K562 (cell line): Measurements from ENCODE around the gene SIRT7. TPM values are rescaled to one million over a fixed set of nuclear protein-coding genes. Genes with fewer than 3 reads are reported as not detected.

Experiments
- CBX2 ChIP-seq: fragments of 200-600 bp; sonication (generic); IDR thresholded peaks from one replicate; pipeline ENCODE4 v1.6.1; 2012; ENCODE audit warnings: mild to moderate bottlenecking, low read length, inconsistent platforms; ENCODE audit not compliant: insufficient read depth, poor library complexity, severe bottlenecking
- CBX8 ChIP-seq: fragments of 200-600 bp; sonication (generic); IDR thresholded peaks from 2 replicates; pipeline ENCODE4 v1.6.1; 2012; ENCODE audit warnings: borderline replicate concordance, mixed run types, low read depth, mild to moderate bottlenecking, moderate library complexity, mixed read lengths, low read length, control low read depth, inconsistent platforms; ENCODE audit not compliant: poor library complexity, severe bottlenecking; ENCODE audit errors: extremely low read depth
- FOXM1 ChIP-seq, 2 experiments: fragments of 450-650 bp in 1 of 2; sonication (generic) in 1 of 2; formaldehyde crosslinking in 1 of 2; IDR thresholded peaks; 2 replicates each; pipeline versions ENCODE4 v1.6.1 to v1.9.0; 2017 to 2022; ENCODE audit warnings: low read depth in 2 of 2, mild to moderate bottlenecking in 2 of 2, missing genetic modification reagents in 1 of 2, moderate library complexity in 1 of 2
- IRF1 ChIP-seq: sonication (generic); formaldehyde crosslinking; IDR thresholded peaks from 2 replicates; pipeline ENCODE4 v1.8.0; 2022; ENCODE audit warnings: missing genetic modification reagents, mild to moderate bottlenecking, borderline replicate concordance
- LCOR ChIP-seq: sonication (generic); formaldehyde crosslinking; IDR thresholded peaks from 2 replicates; pipeline ENCODE4 v1.8.0; 2022; ENCODE audit warnings: mild to moderate bottlenecking, missing genetic modification reagents
- MIER1 ChIP-seq: fragments of 450-650 bp; IDR thresholded peaks from 2 replicates; pipeline ENCODE4 v1.6.1; 2016; ENCODE audit warnings: antibody characterized with exemption, mild to moderate bottlenecking, low read depth
- NFIC ChIP-seq: fragments of 450-650 bp; IDR thresholded peaks from 2 replicates; pipeline ENCODE4 v1.6.1; 2017; ENCODE audit warnings: mild to moderate bottlenecking, inconsistent platforms
- PATZ1 ChIP-seq: fragments of 250-450 bp; sonication (Bioruptor Pico); IDR thresholded peaks from 2 replicates; pipeline ENCODE4 v1.5.0; 2020; ENCODE audit warnings: mild to moderate bottlenecking, borderline replicate concordance
- PCBP2 ChIP-seq: fragments of 200-400 bp; formaldehyde crosslinking; IDR thresholded peaks from 2 replicates; pipeline ENCODE4 v1.6.1; 2018; ENCODE audit warnings: low read length, low read depth, mild to moderate bottlenecking, moderate library complexity; ENCODE audit not compliant: poor library complexity, severe bottlenecking
- POLR2AphosphoS2 ChIP-seq: IDR thresholded peaks from 2 replicates; pipeline ENCODE4 v1.6.1; 2012; ENCODE audit warnings: low read length, improper control_type of control experiment
- SNRNP70 ChIP-seq: fragments of 200-400 bp; formaldehyde crosslinking; optimal IDR thresholded peaks from 2 replicates; pipeline ENCODE3; 2017; ENCODE audit warnings: low read depth, low read length
- TCF7L2 ChIP-seq: fragments of 150-350 bp; IDR thresholded peaks from 2 replicates; pipeline ENCODE4 v1.6.1; 2016; ENCODE audit warnings: low read depth, mild to moderate bottlenecking, low read length, moderate library complexity
- TEAD1 ChIP-seq, 2 experiments: fragments of 450-650 bp in 1 of 2; sonication (generic) in 1 of 2; formaldehyde crosslinking; IDR thresholded peaks; 2 replicates each; pipeline versions ENCODE4 v1.4.0 to v1.8.0; 2020 to 2022; ENCODE audit warnings: mild to moderate bottlenecking in 2 of 2, missing genetic modification reagents in 1 of 2
- U2AF1 ChIP-seq: fragments of 200-400 bp; formaldehyde crosslinking; optimal IDR thresholded peaks from 2 replicates; pipeline ENCODE3; 2017; ENCODE audit warnings: mild to moderate bottlenecking, low read depth, low read length, moderate library complexity
- ZBTB33 ChIP-seq: sonication (generic); formaldehyde crosslinking; IDR thresholded peaks from 2 replicates; pipeline ENCODE4 v1.8.1; 2023; ENCODE audit warnings: mild to moderate bottlenecking, missing genetic modification reagents
- ZFX ChIP-seq: sonication (generic); formaldehyde crosslinking; IDR thresholded peaks from 2 replicates; pipeline ENCODE4 v1.8.0; 2022; ENCODE audit warnings: mild to moderate bottlenecking, missing genetic modification reagents, moderate library complexity
- ZNF3 ChIP-seq: fragments of 250-450 bp; sonication (Bioruptor Pico); IDR thresholded peaks from 2 replicates; pipeline ENCODE4 v1.5.0; 2021; ENCODE audit warnings: mild to moderate bottlenecking, moderate library complexity
- ZNF639 ChIP-seq, 2 experiments: fragments of 200-800 bp in 1 of 2; sonication (Bioruptor generic) in 1 of 2; sonication (generic) in 1 of 2; formaldehyde crosslinking in 1 of 2; IDR thresholded peaks in 1 of 2; conservative IDR thresholded peaks in 1 of 2; 2 replicates each; pipeline versions ENCODE4 v1.5.0 to v1.6.1; 2016 to 2020; ENCODE audit warnings: missing compliant biosample characterization in 1 of 2, missing genetic modification characterization in 1 of 2, missing genetic modification reagents in 1 of 2
- polyA plus RNA-seq, 8 experiments: library from polyadenylated mRNA; depleted of rRNA in 4 of 8; stranded (reverse) in 5 of 8; unstranded in 3 of 8; fragments of >200 nt; fragmentation: Nextera tagmentation in 2 of 8; fragmentation: Illumina TruSeq in 1 of 8; extraction: Ambion mirVana in 2 of 8; extraction: Trizol in 1 of 8; gene quantifications; 2 replicates each; pipeline versions ENCODE4 v1.2.1 to v1.2.3, GENCODE V29; 2011 to 2014; ENCODE audit warnings: inconsistent platforms in 1 of 8, missing spikeins in 1 of 8
- total RNA-seq, 7 experiments: library from RNA; depleted of rRNA in 6 of 7; stranded (reverse); fragments of >200 nt in 6 of 7; fragmentation: Illumina TruSeq in 2 of 7; extraction: Trizol in 2 of 7; gene quantifications; 2 replicates each; pipeline versions ENCODE4 v1.2.1 to v1.2.3, GENCODE V29; 2011 to 2021; ENCODE audit warnings: low replicate concordance in 1 of 7
- TF ChIP-seq, protein P1 (sequence below): sonication (generic); formaldehyde crosslinking; IDR thresholded peaks from 2 replicates; pipeline ENCODE4 v1.8.0; 2022; ENCODE audit warnings: mild to moderate bottlenecking, missing genetic modification reagents

SIRT7 gene
- total and polyA plus RNA-seq, 9 of the 15 experiments (the other 6 are each of a cell fraction or from before 2014, with no cell fraction given) = 1.6 to 54.8 (median 20.3) TPM

DNA sequence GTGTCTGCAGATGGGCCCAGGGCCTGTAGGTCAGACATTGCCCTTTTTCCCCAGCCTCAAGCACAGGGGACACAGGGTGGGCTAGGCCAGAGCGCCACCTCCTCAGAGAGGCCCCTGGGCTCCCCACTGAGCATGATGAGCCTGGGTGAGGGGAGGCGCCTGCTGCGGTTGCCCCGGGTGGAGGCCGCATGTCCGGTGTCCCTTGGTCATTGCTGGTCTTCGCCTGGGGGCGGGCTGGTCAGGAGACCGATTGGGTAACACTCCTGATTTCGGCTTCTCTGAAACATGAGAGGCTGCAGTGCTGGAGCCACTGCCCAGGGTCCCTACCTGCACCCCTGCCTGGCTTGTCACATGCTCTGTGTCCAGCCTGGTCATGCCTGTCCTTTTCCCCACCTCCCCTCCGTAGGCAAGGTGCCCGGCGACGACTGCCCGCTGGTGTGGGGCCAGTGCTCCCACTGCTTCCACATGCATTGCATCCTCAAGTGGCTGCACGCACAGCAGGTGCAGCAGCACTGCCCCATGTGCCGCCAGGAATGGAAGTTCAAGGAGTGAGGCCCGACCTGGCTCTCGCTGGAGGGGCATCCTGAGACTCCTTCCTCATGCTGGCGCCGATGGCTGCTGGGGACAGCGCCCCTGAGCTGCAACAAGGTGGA lies 18.3 kb downstream of the SIRT7 start (continued):
- no peak for TF ChIP-seq PATZ1 (CRISPR knock-in tag)
- TF ChIP-seq CBX8 = no peak
- no peak for TF ChIP-seq ZNF639 (CRISPR knock-in tag; conservative IDR thresholded peaks at IDR 0.05 in 1 of 2, IDR thresholded peaks at IDR 0.05 in 1 of 2)
- TF ChIP-seq CBX2 = no peak
- TF ChIP-seq, protein P1, sequence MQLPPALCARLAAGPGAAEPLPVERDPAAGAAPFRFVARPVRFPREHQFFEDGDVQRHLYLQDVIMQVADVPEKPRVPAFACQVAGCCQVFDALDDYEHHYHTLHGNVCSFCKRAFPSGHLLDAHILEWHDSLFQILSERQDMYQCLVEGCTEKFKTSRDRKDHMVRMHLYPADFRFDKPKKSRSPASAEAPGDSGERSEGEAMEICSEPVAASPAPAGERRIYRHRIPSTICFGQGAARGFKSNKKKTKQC (CRISPR knock-in tag) = no peak
- no peak for TF ChIP-seq FOXM1 (IDR thresholded peaks at IDR 0.05; ENCODE audit: low read depth)
- 0 out of 2 replicates have a peak, but pooled peaks have one; percentile 24 for TF ChIP-seq FOXM1 (CRISPR knock-in tag; IDR thresholded peaks at IDR 0.05; ENCODE audit: low read depth)
- no peak for TF ChIP-seq TCF7L2
- TF ChIP-seq NFIC = no peak
- TF ChIP-seq IRF1 (CRISPR knock-in tag) = no peak
- TF ChIP-seq ZFX (CRISPR knock-in tag) = no peak
- TF ChIP-seq ZBTB33 = no peak
- TF ChIP-seq LCOR (CRISPR knock-in tag) = no peak
- TF ChIP-seq PCBP2 = no peak
- no peak for TF ChIP-seq U2AF1
- no peak for TF ChIP-seq TEAD1 (CRISPR knock-in tag; IDR thresholded peaks at IDR 0.05)
- peak; percentile 23 for TF ChIP-seq SNRNP70
- TF ChIP-seq POLR2AphosphoS2 = no peak
- no peak for TF ChIP-seq ZNF3 (CRISPR knock-in tag)
- no peak for TF ChIP-seq MIER1
